ENCODE results near the gene TBX20. TPM values are rescaled to one million over a fixed set of nuclear protein-coding genes. Genes with fewer than 3 reads are reported as not detected.

TBX20 gene
- total RNA-seq, 4 donors from 2014 or later = 0.83 TPM; not detected in 3

GRCh38 chr7:35268953-35269352, 15.1 kb upstream of the TBX20 start:
- intact Hi-C loops (cut with DNase I) = no loop called here
- Histone ChIP-seq H3K4me1 (peaks cover 0 to 4% (median 0%) of the 10 kb centered on the region in 4 donors), H3K27ac (replicated peaks in 1 of 4) (no peak overlapping the region), H3K27me3 (peaks cover 0 to 11% (median 0%) of the 10 kb centered on the region in 4 donors), H3K9me3 (no peaks in the 10 kb centered on the region), H3K4me3 (no peak overlapping the region), H3K36me3 (no peaks in the 10 kb centered on the region)
- no peak for TF ChIP-seq POLR2A (IDR thresholded peaks at IDR 0.05; ENCODE audit: low read depth)
- TF ChIP-seq EP300 (IDR thresholded peaks at IDR 0.05) = no peak
- TF ChIP-seq CTCF (IDR thresholded peaks at IDR 0.05) = no peak
- no peak for TF ChIP-seq POLR2AphosphoS5 (IDR thresholded peaks at IDR 0.05)
- DNase-seq (ENCODE audit: extremely low spot score) = no peak
- 69% methylated on average over 5 of the region's 5 CpGs for WGBS

DNA sequence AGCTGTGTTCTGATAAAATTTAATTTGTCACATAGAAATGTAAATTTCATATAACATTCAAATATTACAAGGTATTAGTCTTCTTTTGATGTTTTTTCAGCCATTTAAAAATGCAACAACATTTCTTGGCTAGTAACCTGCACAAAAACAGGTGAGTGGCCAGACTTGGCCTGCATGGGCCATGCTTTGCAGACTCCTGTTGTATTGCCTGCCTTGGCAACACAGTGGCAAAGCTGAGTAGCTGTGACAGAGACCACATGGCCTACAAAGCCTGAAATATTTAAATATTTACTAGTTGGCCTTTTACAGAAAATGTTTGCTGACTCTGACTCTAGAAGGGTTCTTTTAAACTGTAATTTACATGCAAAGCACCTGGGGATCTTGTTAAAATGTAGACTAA, 13.5 kb upstream of the TBX20 start:
- intact Hi-C loops (cut with DNase I) = no loop called here
- Histone ChIP-seq H3K9me3 (no peaks in the 10 kb centered on the region), H3K27ac (replicated peaks in 1 of 4) (no peak overlapping the region), H3K4me3 (no peak overlapping the region), H3K27me3 (peaks cover 0 to 26% (median 0%) of the 10 kb centered on the region in 4 donors), H3K4me1 (peaks cover 0 to 4% (median 0%) of the 10 kb centered on the region in 4 donors), H3K36me3 (no peaks in the 10 kb centered on the region)
- TF ChIP-seq POLR2AphosphoS5 (IDR thresholded peaks at IDR 0.05) = no peak
- TF ChIP-seq EP300 (IDR thresholded peaks at IDR 0.05) = no peak
- no peak for TF ChIP-seq POLR2A (IDR thresholded peaks at IDR 0.05; ENCODE audit: low read depth)
- no peak for TF ChIP-seq CTCF (IDR thresholded peaks at IDR 0.05)
- DNase-seq (ENCODE audit: extremely low spot score) = no peak

GRCh38 chr7:35263396-35263795, 9.5 kb upstream of the TBX20 start:
- no peak for DNase-seq (ENCODE audit: extremely low spot score)
- Histone ChIP-seq H3K4me3 (no peak overlapping the region), H3K9me3 (no peaks in the 10 kb centered on the region), H3K27me3 (peaks cover 0 to 61% (median 20%) of the 10 kb centered on the region in 4 donors), H3K36me3 (no peaks in the 10 kb centered on the region), H3K4me1 (peaks cover 0 to 19% (median 13%) of the 10 kb centered on the region in 4 donors), H3K27ac (replicated peaks in 1 of 4) (no peak overlapping the region)
- TF ChIP-seq CTCF (IDR thresholded peaks at IDR 0.05) = no peak
- no peak for TF ChIP-seq POLR2AphosphoS5 (IDR thresholded peaks at IDR 0.05)
- no peak for TF ChIP-seq EP300 (IDR thresholded peaks at IDR 0.05)
- TF ChIP-seq POLR2A (IDR thresholded peaks at IDR 0.05; ENCODE audit: low read depth) = no peak
- intact Hi-C loops (cut with DNase I) = no loop called here
- WGBS = 57% methylated on average over 2 of the region's 2 CpGs

DNA sequence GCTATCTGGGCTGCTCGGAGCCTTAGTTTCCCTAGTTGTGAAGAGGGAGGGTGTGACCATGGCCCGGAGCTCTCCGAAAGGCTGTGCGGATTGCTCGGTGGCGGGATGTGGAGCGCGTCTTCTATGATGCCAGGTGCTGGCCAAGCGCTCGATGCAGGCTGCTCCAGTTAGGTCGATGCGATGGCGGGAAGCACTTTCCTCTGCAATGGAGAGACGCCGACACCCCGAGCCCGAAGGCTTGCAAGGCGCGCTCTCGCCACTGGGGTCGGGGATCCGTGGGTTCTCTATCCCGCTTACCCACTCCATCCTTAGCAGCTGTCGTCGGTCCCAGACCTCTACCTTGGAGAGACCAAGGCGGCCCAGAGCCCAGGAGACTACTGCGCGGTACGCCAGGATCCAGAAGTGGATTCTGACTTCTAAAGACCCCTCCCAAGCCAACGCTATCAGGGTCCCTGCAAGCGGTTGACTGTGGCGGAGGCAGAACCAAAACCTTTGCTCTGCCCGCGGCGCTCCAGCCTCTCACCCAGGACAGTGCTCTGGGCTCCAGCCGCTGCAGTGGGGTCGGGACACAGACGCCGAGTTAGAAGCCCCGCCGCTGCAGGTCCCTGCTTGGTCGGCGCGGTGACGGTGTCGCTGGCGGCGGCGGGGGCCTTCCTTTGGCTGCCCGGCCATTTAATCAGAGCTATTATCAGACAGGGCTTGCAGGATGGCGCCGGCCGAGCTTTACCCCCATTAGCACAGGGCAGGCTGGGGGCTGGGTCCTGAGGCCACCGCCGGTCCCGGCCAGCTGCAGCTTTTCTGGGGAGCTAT, 7.8 kb upstream of the TBX20 start:
- 8% methylated on average over 34 of the region's 56 CpGs for WGBS
- no peak overlapping the region for H3K27ac ChIP-seq (replicated peaks in 1 of 4)
- intact Hi-C loops (cut with DNase I) = no loop called here

More for the DNA sequence above, 7.8 kb upstream of the TBX20 start:
- Histone ChIP-seq H3K36me3 (no peaks in the 10 kb centered on the region), H3K4me3 (no peak overlapping the region), H3K4me1 (peaks cover 6 to 37% (median 25%) of the 10 kb centered on the region in 4 donors), H3K27me3 (peaks cover 0 to 78% (median 37%) of the 10 kb centered on the region in 4 donors), H3K9me3 (no peaks in the 10 kb centered on the region)
- no peak for DNase-seq (ENCODE audit: extremely low spot score)
- TF ChIP-seq POLR2A (IDR thresholded peaks at IDR 0.05; ENCODE audit: low read depth) = no peak
- no peak for TF ChIP-seq CTCF (IDR thresholded peaks at IDR 0.05)
- TF ChIP-seq POLR2AphosphoS5 (IDR thresholded peaks at IDR 0.05) = no peak
- no peak for TF ChIP-seq EP300 (IDR thresholded peaks at IDR 0.05)
